Omental fat pad (tissue), 4 donors: ENCODE data around the gene DCUN1D2. TPM values are rescaled to one million over a fixed set of nuclear protein-coding genes. Genes with fewer than 3 reads are reported as not detected.

Source experiments
- ATAC-seq: fragments of 150-250 bp; one replicate; pipeline ENCODE4 v1.9.1; 2016; ENCODE audit warnings: mild to moderate bottlenecking, moderate library complexity; ENCODE audit not compliant: low FRiP score
- DNase-seq: peaks from one replicate; pipeline ENCODE4 v3.0.0-alpha.2; 2019; ENCODE audit warnings: low spot score
- total RNA-seq, 4 donors: library from RNA; depleted of rRNA; stranded (reverse); fragments of >200 nt; gene quantifications; one replicate each; pipeline ENCODE4 v1.1.0, GENCODE V29; 2016
- TF ChIP-seq, protein P1 (sequence below), 3 donors: fragments of 450-650 bp; IDR thresholded peaks; one replicate each; pipeline ENCODE4 v1.5.1; 2016 to 2017; ENCODE audit warnings: antibody characterized with exemption in 3 of 3, mild to moderate bottlenecking in 3 of 3, moderate library complexity in 2 of 3

The DCUN1D2 gene
- total RNA-seq, 4 donors from 2014 or later = 10.9 to 28.4 (median 14.5) TPM

- ATAC-seq (no peak), DNase-seq (no peak)
- TF ChIP-seq, protein P1, sequence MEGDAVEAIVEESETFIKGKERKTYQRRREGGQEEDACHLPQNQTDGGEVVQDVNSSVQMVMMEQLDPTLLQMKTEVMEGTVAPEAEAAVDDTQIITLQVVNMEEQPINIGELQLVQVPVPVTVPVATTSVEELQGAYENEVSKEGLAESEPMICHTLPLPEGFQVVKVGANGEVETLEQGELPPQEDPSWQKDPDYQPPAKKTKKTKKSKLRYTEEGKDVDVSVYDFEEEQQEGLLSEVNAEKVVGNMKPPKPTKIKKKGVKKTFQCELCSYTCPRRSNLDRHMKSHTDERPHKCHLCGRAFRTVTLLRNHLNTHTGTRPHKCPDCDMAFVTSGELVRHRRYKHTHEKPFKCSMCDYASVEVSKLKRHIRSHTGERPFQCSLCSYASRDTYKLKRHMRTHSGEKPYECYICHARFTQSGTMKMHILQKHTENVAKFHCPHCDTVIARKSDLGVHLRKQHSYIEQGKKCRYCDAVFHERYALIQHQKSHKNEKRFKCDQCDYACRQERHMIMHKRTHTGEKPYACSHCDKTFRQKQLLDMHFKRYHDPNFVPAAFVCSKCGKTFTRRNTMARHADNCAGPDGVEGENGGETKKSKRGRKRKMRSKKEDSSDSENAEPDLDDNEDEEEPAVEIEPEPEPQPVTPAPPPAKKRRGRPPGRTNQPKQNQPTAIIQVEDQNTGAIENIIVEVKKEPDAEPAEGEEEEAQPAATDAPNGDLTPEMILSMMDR (IDR thresholded peaks at IDR 0.05) = no peak
These were observed 42.9 kb downstream of the DCUN1D2 start for GRCh38 chr13:113447596-113447995.

DNA sequence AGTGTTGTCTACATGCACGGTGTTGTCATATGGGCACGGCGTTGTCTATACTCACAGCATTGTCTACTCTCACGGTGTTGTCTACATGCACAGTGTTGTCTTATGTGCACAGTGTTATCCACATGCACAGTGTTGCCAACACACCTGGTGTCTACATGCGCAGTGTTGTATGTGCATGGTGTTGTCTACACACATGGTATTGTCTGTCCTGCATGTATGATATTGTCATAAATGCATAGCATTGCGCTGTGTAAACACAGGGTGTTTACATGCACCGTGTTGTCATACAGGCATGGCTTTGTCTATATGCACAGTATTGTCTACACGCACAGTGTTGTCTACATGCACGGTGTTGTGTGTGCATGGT, 44.0 kb downstream of the DCUN1D2 start:
- DNase-seq (no peak), ATAC-seq (no peak)
- TF ChIP-seq, protein P1 (IDR thresholded peaks at IDR 0.05) = no peak

GRCh38 chr13:113445791-113446487, 44.6 kb downstream of the DCUN1D2 start:
- TF ChIP-seq, protein P1 (IDR thresholded peaks at IDR 0.05) = no peak
- no peak for ATAC-seq
- DNase-seq = no peak

DNA sequence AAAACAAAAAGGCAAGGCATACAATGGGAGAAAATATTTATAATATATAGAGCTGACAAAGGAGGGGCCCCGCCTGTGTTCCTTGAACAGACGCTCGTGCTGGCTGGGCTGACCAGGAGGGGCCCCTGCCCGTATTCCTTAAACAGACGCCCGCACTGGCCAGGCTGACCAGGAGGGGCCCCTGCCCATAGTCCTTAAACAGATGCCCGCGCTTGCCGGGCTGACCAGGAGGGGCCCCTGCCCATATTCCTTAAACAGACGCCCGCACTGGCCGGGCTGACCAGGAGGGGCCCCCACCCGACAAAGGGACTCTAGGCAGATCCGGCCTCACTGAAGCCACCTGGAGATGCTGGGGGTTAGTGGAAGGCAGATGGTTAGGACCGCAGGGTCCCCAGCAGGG, 46.5 kb downstream of the DCUN1D2 start:
- DNase-seq (no peak), ATAC-seq (no peak)
- TF ChIP-seq, protein P1 (IDR thresholded peaks at IDR 0.05) = no peak

DNA sequence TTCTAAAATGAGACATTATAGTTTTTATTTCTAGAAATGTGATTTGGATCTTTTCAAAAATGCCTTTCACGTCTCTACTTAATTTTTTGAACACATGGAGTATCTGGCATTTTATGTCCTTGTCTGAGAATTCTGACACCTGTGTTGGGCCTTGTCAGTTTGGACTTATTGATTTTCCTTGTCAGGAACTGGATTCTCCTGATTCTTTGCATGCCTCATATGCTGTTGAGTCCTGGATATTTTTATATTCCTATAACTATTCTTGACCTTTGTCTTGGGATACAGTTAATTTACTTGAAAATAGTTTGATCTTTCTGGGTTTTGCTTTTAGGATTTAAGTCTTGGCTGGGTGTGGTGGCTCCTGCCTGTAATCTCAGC, 47.5 kb downstream of the DCUN1D2 start:
- TF ChIP-seq, protein P1 (IDR thresholded peaks at IDR 0.05) = no peak
- ATAC-seq (no peak), DNase-seq (no peak)

- DNase-seq = no peak
- ATAC-seq = no peak
- TF ChIP-seq, protein P1 (IDR thresholded peaks at IDR 0.05) = no peak
These were observed 48.0 kb downstream of the DCUN1D2 start for GRCh38 chr13:113442354-113442984.

GRCh38 chr13:113441661-113442060, 48.9 kb downstream of the DCUN1D2 start:
- TF ChIP-seq, protein P1 (IDR thresholded peaks at IDR 0.05) = no peak
- ATAC-seq (no peak), DNase-seq (no peak)
